ENCODE data around the gene DFFB. TPM values are rescaled to one million over a fixed set of nuclear protein-coding genes. Genes with fewer than 3 reads are reported as not detected.

The DFFB gene
- total RNA-seq, 1 donor from 2014 or later, result 10.6 TPM

DNA sequence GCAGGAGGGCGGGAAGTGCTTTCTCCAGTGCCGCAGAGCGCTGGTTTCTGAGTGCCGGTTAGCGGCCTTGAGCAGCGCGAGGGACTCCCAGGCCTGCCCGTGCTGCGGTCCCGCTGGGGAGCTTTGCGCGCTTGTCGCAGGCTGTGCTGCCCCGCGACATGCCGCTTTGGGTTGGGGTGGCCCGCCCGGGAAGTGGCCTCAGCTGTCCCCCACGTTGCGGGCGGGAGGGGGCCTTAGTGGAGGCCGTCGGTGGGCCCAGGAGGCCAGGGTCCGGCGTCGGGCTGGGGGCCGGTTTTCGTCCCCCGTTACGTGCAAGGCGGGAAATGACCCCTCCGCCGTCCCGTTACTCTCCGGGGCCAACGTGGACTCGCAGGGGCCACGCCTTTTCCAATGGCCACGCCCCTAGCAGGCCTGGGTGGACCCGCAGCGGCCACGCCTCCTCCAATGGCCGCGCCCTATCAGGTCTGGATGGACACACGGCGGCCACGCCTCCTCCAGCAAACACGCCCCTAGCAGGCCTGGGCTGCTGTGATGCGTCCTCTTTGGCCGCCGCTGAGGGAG, 43.8 kb downstream of the DFFB start:
- TF ChIP-seq, protein P1, sequence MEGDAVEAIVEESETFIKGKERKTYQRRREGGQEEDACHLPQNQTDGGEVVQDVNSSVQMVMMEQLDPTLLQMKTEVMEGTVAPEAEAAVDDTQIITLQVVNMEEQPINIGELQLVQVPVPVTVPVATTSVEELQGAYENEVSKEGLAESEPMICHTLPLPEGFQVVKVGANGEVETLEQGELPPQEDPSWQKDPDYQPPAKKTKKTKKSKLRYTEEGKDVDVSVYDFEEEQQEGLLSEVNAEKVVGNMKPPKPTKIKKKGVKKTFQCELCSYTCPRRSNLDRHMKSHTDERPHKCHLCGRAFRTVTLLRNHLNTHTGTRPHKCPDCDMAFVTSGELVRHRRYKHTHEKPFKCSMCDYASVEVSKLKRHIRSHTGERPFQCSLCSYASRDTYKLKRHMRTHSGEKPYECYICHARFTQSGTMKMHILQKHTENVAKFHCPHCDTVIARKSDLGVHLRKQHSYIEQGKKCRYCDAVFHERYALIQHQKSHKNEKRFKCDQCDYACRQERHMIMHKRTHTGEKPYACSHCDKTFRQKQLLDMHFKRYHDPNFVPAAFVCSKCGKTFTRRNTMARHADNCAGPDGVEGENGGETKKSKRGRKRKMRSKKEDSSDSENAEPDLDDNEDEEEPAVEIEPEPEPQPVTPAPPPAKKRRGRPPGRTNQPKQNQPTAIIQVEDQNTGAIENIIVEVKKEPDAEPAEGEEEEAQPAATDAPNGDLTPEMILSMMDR (IDR thresholded peaks at IDR 0.05), result no peak
- ATAC-seq, result peak; percentile 94 to 95

DNA sequence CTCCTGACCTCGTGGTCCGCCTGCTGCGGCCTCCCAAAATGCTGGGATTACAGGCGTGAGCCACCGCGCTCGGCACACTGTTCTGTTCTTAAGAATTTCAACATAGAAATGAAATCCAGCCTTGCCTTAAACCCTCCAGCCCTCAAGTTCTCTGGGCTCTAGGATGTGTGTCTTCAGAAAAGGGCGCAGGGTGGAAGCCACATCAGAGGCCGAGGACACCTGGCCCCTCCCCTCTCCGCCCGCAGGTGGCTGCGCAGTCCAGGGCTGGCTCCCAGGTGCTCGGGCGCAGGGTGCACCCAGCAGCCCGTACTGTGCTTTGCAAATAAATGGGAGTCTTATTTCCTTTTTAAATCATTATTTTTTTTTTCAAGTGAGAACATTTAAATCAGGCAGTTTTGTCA, 44.8 kb downstream of the DFFB start:
- peaks cover 6% of the 10 kb centered on the region for H3K9me3 ChIP-seq
- no peaks in the 10 kb centered on the region for H3K36me3 ChIP-seq
- H3K4me3 ChIP-seq, result no peak overlapping the region
- no peaks in the 10 kb centered on the region for H3K27me3 ChIP-seq (ENCODE audit: low read depth)
- TF ChIP-seq, protein P1 (IDR thresholded peaks at IDR 0.05), result no peak
- H3K27ac ChIP-seq, result no peak overlapping the region
- H3K4me1 ChIP-seq, result peaks cover 13% of the 10 kb centered on the region
- ATAC-seq, result no peak
- DNase-seq, result peak; percentile 47
- intact Hi-C loops (cut with DNase I), result no loop called here

More for the DNA sequence above, 43.8 kb downstream of the DFFB start:
- intact Hi-C loops (cut with DNase I), result no loop called here
- peaks cover 6% of the 10 kb centered on the region for H3K9me3 ChIP-seq
- H3K36me3 ChIP-seq, result no peaks in the 10 kb centered on the region
- peak overlapping the region; percentile 99 for H3K4me3 ChIP-seq
- H3K27ac ChIP-seq, result peak overlapping the region; percentile 96
- no peaks in the 10 kb centered on the region for H3K27me3 ChIP-seq (ENCODE audit: low read depth)
- peaks cover 13% of the 10 kb centered on the region for H3K4me1 ChIP-seq
- DNase-seq, result peak; percentile 99

DNA sequence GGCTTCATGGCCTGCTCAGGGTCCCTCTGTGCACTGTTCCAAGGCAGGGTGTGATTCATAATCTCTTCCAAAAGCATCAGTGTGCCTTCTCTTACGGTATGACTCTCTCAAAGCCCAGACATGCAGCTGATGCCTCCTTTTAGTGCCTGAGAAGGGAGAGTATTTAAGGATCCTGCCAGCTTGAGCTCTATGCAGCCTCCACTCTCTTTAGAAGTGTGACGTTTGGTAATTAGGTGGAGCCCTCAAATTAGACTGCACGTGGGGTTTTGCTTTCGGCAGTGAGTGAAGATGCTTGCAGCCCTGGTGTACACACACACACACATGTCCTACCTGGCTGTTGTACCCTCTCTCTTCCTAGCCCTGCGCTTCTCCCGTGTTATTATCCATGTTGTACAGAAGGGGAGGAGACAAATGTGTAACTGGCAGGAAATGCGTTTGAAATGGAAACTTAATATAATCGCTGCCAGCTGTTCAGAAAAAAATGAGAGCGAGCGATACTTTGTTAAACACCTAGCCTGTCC, 45.4 kb downstream of the DFFB start:
- no peak overlapping the region for H3K27ac ChIP-seq
- peak; percentile 15 for DNase-seq
- TF ChIP-seq, protein P1 (IDR thresholded peaks at IDR 0.05), result no peak

DNA sequence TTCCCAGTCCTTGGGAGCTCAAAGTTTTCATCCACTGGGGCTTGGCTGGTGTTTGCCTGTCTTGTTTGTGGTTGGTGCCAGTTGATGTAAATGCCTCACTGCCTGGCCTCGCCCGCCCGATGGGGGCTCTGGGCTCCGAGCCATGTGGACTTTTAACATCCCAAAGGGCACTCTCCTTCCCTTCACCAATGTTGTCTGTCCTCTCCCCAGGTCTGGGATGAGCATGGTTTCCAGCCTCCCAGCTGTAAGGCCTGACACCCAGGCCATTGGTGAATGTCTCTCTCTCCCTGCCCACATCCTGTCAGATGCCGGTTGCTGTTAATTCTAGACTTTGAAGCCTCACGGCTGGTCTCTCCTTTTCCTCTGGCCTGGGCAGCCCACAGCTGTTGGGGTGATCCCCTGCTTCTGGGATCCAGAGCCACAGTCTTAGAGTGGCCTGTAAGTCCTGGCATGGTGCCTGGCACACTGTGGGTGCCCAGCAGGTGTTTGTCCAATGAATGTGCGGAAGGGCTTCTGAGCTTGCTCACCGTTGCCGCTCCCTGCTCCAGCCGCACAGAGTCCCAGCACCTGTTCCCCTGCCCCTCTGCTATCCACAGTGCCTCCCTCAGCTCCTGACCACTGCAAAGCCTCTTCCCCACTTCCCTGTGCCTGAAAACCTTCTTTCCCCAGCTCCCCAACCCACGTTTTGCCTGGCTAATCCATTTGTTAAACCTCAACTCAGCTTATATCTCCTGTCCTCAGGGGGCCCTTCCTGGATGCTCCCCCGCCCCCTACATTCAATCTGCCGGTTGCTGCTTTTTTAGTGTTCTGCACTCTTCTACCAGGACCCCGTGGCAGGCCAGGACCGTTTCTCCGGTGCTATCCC, 46.1 kb downstream of the DFFB start:
- TF ChIP-seq, protein P1 (IDR thresholded peaks at IDR 0.05), result no peak
- Histone ChIP-seq H3K4me1 (peaks cover 13% of the 10 kb centered on the region), H3K4me3 (no peak overlapping the region), H3K9me3 (no peaks in the 10 kb centered on the region), H3K27me3 (ENCODE audit: low read depth) (no peaks in the 10 kb centered on the region), H3K36me3 (no peaks in the 10 kb centered on the region), H3K27ac (no peak overlapping the region)
- DNase-seq (peak; percentile 45), ATAC-seq (no peak)
- intact Hi-C loops (cut with DNase I), result no loop called here

More for the DNA sequence above, 45.4 kb downstream of the DFFB start:
- Histone ChIP-seq H3K9me3 (peaks cover 6% of the 10 kb centered on the region), H3K36me3 (no peaks in the 10 kb centered on the region), H3K4me3 (no peak overlapping the region), H3K4me1 (peaks cover 13% of the 10 kb centered on the region), H3K27me3 (ENCODE audit: low read depth) (no peaks in the 10 kb centered on the region)
- intact Hi-C loops (cut with DNase I), result no loop called here
- ATAC-seq, result no peak

DNA sequence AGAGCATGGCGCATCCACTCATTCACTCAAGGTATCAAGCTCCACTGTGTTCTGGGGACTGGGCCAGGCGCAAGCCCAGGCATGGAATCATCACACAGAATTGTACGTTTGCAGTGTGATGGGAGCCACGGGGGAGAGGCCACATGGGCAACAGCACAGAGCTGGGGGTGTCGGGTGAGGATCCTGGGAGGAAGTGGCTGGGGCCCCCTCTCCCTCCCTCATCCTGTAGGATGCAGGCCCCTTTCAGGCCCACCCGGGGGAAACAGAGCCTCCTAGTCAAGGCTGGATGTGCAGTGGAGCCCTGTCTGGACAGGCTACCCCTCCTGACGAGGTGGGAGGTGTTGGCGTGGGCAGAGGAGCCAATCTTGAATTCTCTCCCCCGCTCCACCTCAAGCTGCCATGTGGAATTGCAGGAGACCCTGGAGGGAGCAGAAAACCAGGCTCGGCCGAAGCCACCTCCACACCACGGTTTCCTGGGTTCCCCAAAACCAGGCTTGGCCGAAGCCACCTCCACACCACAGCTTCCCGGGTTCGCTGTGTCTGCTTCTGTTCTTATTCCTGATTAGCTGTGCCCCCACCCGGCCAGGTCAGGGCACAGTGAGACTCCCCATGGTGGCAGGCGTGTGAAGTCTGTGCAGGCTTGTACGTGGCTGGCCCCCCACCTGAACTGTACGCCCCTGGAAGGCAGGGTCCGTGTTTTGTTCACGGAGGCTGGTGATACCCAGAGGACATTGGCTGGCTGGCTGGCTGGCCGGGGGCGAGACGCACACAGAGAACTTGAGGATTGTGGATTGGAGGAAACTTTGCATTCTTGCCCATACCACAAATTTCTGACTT, 46.9 kb downstream of the DFFB start:
- no peaks in the 10 kb centered on the region for H3K9me3 ChIP-seq
- H3K4me3 ChIP-seq, result no peak overlapping the region
- H3K27me3 ChIP-seq (ENCODE audit: low read depth), result no peaks in the 10 kb centered on the region
- H3K4me1 ChIP-seq, result peaks cover 10% of the 10 kb centered on the region
- TF ChIP-seq, protein P1 (IDR thresholded peaks at IDR 0.05), result no peak
- ATAC-seq, result no peak
- intact Hi-C loops (cut with DNase I), result no loop called here
- no peak overlapping the region for H3K27ac ChIP-seq
- H3K36me3 ChIP-seq, result no peaks in the 10 kb centered on the region
- DNase-seq, result peak; percentile 40
